Breast epithelium (tissue), 4 donors: ENCODE measurements around the gene PARVA. TPM values are rescaled to one million over a fixed set of nuclear protein-coding genes. Genes with fewer than 3 reads are reported as not detected.

Experiments
- DNase-seq, 2 donors: peaks; one replicate each; pipeline ENCODE4 v3.0.0-alpha.2; 2019; ENCODE audit warnings: low spot score in 2 of 2
- H3K27ac ChIP-seq, 2 donors: fragments of 200-600 bp; sonication (generic) in 1 of 2; one replicate each; pipeline ENCODE4 v1.5.1; 2016 to 2019; ENCODE audit warnings: mild to moderate bottlenecking in 1 of 2
- H3K27me3 ChIP-seq, 2 donors: fragments of 200-600 bp; sonication (generic) in 1 of 2; one replicate each; pipeline versions ENCODE4 v1.5.1 to v1.6.0; 2017 to 2019; ENCODE audit warnings: control low read depth in 1 of 2, mild to moderate bottlenecking in 1 of 2
- H3K36me3 ChIP-seq: fragments of 200-600 bp; one replicate; pipeline ENCODE4 v1.5.1; 2019
- H3K4me1 ChIP-seq, 2 donors: fragments of 200-600 bp; sonication (generic); one replicate each; pipeline ENCODE4 v1.5.1; 2016 to 2019; ENCODE audit warnings: control low read depth in 1 of 2
- H3K4me3 ChIP-seq, 3 donors: fragments of 200-600 bp; sonication (generic); 1 replicate in 2 of 3; 2 replicates in 1 of 3; pipeline ENCODE4 v1.5.1; 2016 to 2019; ENCODE audit warnings: mild to moderate bottlenecking in 3 of 3, moderate library complexity in 2 of 3
- H3K9me3 ChIP-seq, 2 donors: fragments of 200-600 bp; sonication (generic) in 1 of 2; one replicate each; pipeline ENCODE4 v1.5.1; 2016 to 2019; ENCODE audit warnings: control low read depth in 1 of 2
- CTCF ChIP-seq, 3 donors: fragments of 450-650 bp; IDR thresholded peaks; one replicate each; pipeline ENCODE4 v1.5.1; 2016 to 2017; ENCODE audit warnings: antibody characterized with exemption in 3 of 3, mild to moderate bottlenecking in 3 of 3, moderate library complexity in 3 of 3
- POLR2A ChIP-seq: fragments of 450-650 bp; IDR thresholded peaks from one replicate; pipeline ENCODE4 v1.6.1; 2016; ENCODE audit warnings: antibody characterized with exemption, mild to moderate bottlenecking, moderate library complexity
- POLR2AphosphoS5 ChIP-seq, 3 donors: sonication (generic); formaldehyde crosslinking; IDR thresholded peaks; one replicate each; pipeline ENCODE4 v1.6.1; 2017; ENCODE audit warnings: antibody characterized with exemption in 3 of 3
- intact Hi-C: fragments of 100-400 bp; cut with DNase I; formaldehyde crosslinking; loops from one replicate; pipeline ENCODE4 v1.15.1; 2023; ENCODE audit warnings: low total_unique reads
- total RNA-seq, 3 donors: library from RNA; depleted of rRNA; stranded (reverse); fragments of >200 nt; gene quantifications; one replicate each; pipeline ENCODE4 v1.1.0, GENCODE V29; 2016

The PARVA gene
- total RNA-seq, 3 donors from 2014 or later, result 50.5 to 109 (median 60.4) TPM

- TF ChIP-seq POLR2A (no peak), CTCF (IDR thresholded peaks at IDR 0.05) (no peak), POLR2AphosphoS5 (IDR thresholded peaks at IDR 0.05) (no peak)
- H3K9me3 ChIP-seq, result no peaks in the 10 kb centered on the region
- no peak overlapping the region for H3K4me3 ChIP-seq
- H3K36me3 ChIP-seq, result no peaks in the 10 kb centered on the region
- intact Hi-C loops, result no loop called here
- DNase-seq, result no peak
- no peak overlapping the region for H3K27ac ChIP-seq
- H3K27me3 ChIP-seq, result no peaks in the 10 kb centered on the region
- H3K4me1 ChIP-seq, result peaks cover 5 to 6% of the 10 kb centered on the region in 2 donors
These were observed 183.0 kb downstream of the PARVA start for GRCh38 chr11:12560362-12560761.

GRCh38 chr11:12560861-12561260 lies 183.5 kb downstream of the PARVA start:
- H3K27me3 ChIP-seq, result no peaks in the 10 kb centered on the region
- H3K4me1 ChIP-seq, result peaks cover 5 to 6% of the 10 kb centered on the region in 2 donors
- H3K4me3 ChIP-seq, result no peak overlapping the region
- intact Hi-C loops, result no loop called here
- TF ChIP-seq CTCF (IDR thresholded peaks at IDR 0.05), result no peak
- no peak for TF ChIP-seq POLR2AphosphoS5 (IDR thresholded peaks at IDR 0.05)
- TF ChIP-seq POLR2A, result no peak
- no peak overlapping the region for H3K27ac ChIP-seq
- H3K36me3 ChIP-seq, result no peaks in the 10 kb centered on the region
- no peak for DNase-seq
- H3K9me3 ChIP-seq, result no peaks in the 10 kb centered on the region

GRCh38 chr11:12564012-12564411 lies 186.6 kb downstream of the PARVA start:
- TF ChIP-seq CTCF (IDR thresholded peaks at IDR 0.05), result no peak
- Histone ChIP-seq H3K9me3 (no peaks in the 10 kb centered on the region), H3K4me1 (no peaks in the 10 kb centered on the region), H3K36me3 (no peaks in the 10 kb centered on the region), H3K27ac (no peak overlapping the region), H3K27me3 (no peaks in the 10 kb centered on the region), H3K4me3 (no peak overlapping the region)
- intact Hi-C loops, result no loop called here
- no peak for DNase-seq

GRCh38 chr11:12565406-12565805 lies 188.0 kb downstream of the PARVA start:
- H3K4me1 ChIP-seq, result no peaks in the 10 kb centered on the region
- no peaks in the 10 kb centered on the region for H3K9me3 ChIP-seq
- no peak for DNase-seq
- TF ChIP-seq CTCF (IDR thresholded peaks at IDR 0.05) (no peak), POLR2A (no peak), POLR2AphosphoS5 (IDR thresholded peaks at IDR 0.05) (no peak)
- intact Hi-C loops, result no loop called here
- H3K4me3 ChIP-seq, result no peak overlapping the region
- no peaks in the 10 kb centered on the region for H3K36me3 ChIP-seq
- H3K27ac ChIP-seq, result no peak overlapping the region
- no peaks in the 10 kb centered on the region for H3K27me3 ChIP-seq

GRCh38 chr11:12567746-12568460 lies 190.5 kb downstream of the PARVA start:
- Histone ChIP-seq H3K4me1 (no peaks in the 10 kb centered on the region), H3K27ac (no peak overlapping the region), H3K27me3 (no peaks in the 10 kb centered on the region), H3K36me3 (no peaks in the 10 kb centered on the region), H3K9me3 (no peaks in the 10 kb centered on the region), H3K4me3 (no peak overlapping the region)
- intact Hi-C loops, result no loop called here
- TF ChIP-seq POLR2AphosphoS5 (IDR thresholded peaks at IDR 0.05) (no peak), CTCF (IDR thresholded peaks at IDR 0.05) (no peak), POLR2A (no peak)
- no peak for DNase-seq
